Sigmoid colon (tissue), 7 donors: ENCODE results near the gene NUP62. TPM values are rescaled to one million over a fixed set of nuclear protein-coding genes. Genes with fewer than 3 reads are reported as not detected.
"Not testable (repeated sequence)": the region's sequence is repeated elsewhere in the genome, so short reads cannot be mapped to it uniquely, and the experiment has no call there.

Experiments used
- DNase-seq: peaks from one replicate; pipeline ENCODE4 v3.0.0-alpha.2; 2019
- H3K27ac ChIP-seq, 4 donors: fragments of 200-600 bp; sonication (generic); one replicate each; pipeline ENCODE4 v1.5.1; 2016 to 2019; ENCODE audit warnings: mild to moderate bottlenecking in 1 of 4
- H3K27me3 ChIP-seq, 3 donors: fragments of 200-600 bp; sonication (generic); one replicate each; pipeline ENCODE4 v1.5.1; 2019; ENCODE audit warnings: mild to moderate bottlenecking in 1 of 3
- H3K36me3 ChIP-seq, 4 donors: fragments of 200-600 bp; sonication (generic); one replicate each; pipeline ENCODE4 v1.5.1; 2016 to 2019
- H3K4me1 ChIP-seq, 4 donors: fragments of 200-600 bp; sonication (generic); one replicate each; pipeline ENCODE4 v1.5.1; 2017 to 2019
- H3K4me3 ChIP-seq, 4 donors: fragments of 200-600 bp; sonication (generic); one replicate each; pipeline ENCODE4 v1.5.1; 2017 to 2019; ENCODE audit warnings: mild to moderate bottlenecking in 2 of 4, moderate library complexity in 1 of 4
- H3K9me3 ChIP-seq, 4 donors: fragments of 200-600 bp in 3 of 4; sonication (generic) in 3 of 4; one replicate each; pipeline versions ENCODE4 v1.5.1 to v1.6.1; 2013 to 2019
- EP300 ChIP-seq, 4 donors: sonication (generic); formaldehyde crosslinking; IDR thresholded peaks; one replicate each; pipeline ENCODE4 v1.6.1; 2017; ENCODE audit warnings: antibody characterized with exemption in 4 of 4
- POLR2A ChIP-seq, 2 donors: fragments of 450-650 bp; IDR thresholded peaks; one replicate each; pipeline ENCODE4 v1.6.1; 2016; ENCODE audit warnings: antibody characterized with exemption in 2 of 2, mild to moderate bottlenecking in 2 of 2, moderate library complexity in 2 of 2
- POLR2AphosphoS5 ChIP-seq, 4 donors: sonication (generic); formaldehyde crosslinking; IDR thresholded peaks; one replicate each; pipeline ENCODE4 v1.6.1; 2017; ENCODE audit warnings: antibody characterized with exemption in 4 of 4
- WGBS, 2 donors: extraction: QIAGEN DNeasy Blood & Tissue Kit; methylation state at CpG; one replicate each; pipeline ENCODE4 v1.1.7; 2013; 5-methylcytosine and 5-hydroxymethylcytosine counted together
- intact Hi-C: fragments of 100-400 bp; cut with DNase I; formaldehyde crosslinking; loops from one replicate; pipeline ENCODE4 v1.15.1; 2023
- polyA plus RNA-seq, 3 donors: library from polyadenylated mRNA; stranded (reverse); fragments of 200-250 nt; gene quantifications; one replicate each; pipeline ENCODE4 v1.2.3, GENCODE V29; 2013
- total RNA-seq, 4 donors: library from RNA; depleted of rRNA; stranded (reverse); fragments of >200 nt; gene quantifications; one replicate each; pipeline ENCODE4 v1.1.0, GENCODE V29; 2016
- TF ChIP-seq, protein P1 (sequence below), 4 experiments: fragments of 450-650 bp in 3 of 4; fragments of 200-600 bp in 1 of 4; IDR thresholded peaks; one replicate each; pipeline ENCODE4 v1.5.1; 2016 to 2019; ENCODE audit warnings: antibody characterized with exemption in 4 of 4, mild to moderate bottlenecking in 3 of 4, moderate library complexity in 2 of 4
- donor health status: healthy with polysubstance abuse.
- donor health status: Bipolar disorder and iron deficiency.
- donor health status: healthy.

NUP62 gene
- total and polyA plus RNA-seq, 7 donors, result 10.2 to 42.6 (median 25.7) TPM

DNA sequence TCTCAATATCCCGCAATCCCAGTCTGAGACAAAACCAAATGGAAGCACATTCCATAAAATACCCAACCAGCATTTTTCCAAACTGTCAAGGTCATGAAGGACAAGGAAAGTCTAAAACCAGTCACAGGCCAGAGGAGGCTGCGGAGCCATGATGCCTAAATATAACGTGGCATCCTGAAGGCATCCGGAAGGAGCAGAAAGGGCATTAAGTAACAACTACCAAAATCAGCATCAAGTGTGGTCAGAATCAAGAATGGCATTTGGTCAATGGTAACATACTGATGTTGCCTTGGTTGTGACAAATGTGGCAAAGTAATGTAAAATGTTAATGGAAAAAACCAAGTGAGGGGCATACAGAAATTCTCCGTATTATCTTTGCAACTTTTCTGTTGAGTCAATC lies 3.8 kb downstream of the NUP62 start:
- Histone ChIP-seq H3K27ac (no peak overlapping the region), H3K4me1 (peaks cover 0 to 35% (median 30%) of the 10 kb centered on the region in 4 donors), H3K4me3 (no peak overlapping the region), H3K27me3 (no peaks in the 10 kb centered on the region), H3K36me3 (peaks cover 4 to 62% (median 15%) of the 10 kb centered on the region in 4 donors), H3K9me3 (no peaks in the 10 kb centered on the region)
- intact Hi-C loops, result no loop called here
- DNase-seq, result no peak
- WGBS, 2 donors, result 95 to 97% methylated on average over 5 of the region's 5 CpGs
- TF ChIP-seq POLR2AphosphoS5 (IDR thresholded peaks at IDR 0.05), result no peak
- TF ChIP-seq, protein P1, sequence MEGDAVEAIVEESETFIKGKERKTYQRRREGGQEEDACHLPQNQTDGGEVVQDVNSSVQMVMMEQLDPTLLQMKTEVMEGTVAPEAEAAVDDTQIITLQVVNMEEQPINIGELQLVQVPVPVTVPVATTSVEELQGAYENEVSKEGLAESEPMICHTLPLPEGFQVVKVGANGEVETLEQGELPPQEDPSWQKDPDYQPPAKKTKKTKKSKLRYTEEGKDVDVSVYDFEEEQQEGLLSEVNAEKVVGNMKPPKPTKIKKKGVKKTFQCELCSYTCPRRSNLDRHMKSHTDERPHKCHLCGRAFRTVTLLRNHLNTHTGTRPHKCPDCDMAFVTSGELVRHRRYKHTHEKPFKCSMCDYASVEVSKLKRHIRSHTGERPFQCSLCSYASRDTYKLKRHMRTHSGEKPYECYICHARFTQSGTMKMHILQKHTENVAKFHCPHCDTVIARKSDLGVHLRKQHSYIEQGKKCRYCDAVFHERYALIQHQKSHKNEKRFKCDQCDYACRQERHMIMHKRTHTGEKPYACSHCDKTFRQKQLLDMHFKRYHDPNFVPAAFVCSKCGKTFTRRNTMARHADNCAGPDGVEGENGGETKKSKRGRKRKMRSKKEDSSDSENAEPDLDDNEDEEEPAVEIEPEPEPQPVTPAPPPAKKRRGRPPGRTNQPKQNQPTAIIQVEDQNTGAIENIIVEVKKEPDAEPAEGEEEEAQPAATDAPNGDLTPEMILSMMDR (IDR thresholded peaks at IDR 0.05), result no peak
- no peak for TF ChIP-seq POLR2A (IDR thresholded peaks at IDR 0.05)
- no peak for TF ChIP-seq EP300 (IDR thresholded peaks at IDR 0.05)

DNA sequence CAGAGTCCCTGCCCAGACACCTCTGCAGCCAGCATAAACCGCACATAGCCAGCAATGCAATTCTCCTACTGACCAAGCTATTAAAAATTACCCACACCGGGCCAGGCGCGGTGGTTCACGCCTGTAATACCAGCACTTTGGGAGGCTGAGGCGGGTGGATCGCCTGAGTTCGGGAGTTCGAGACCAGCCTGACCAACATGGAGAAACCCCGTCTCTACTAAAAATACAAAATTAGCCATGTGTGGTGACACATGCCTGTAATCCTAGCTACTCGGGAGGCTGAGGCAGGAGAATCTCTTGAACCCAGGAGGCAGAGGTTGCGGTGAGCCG lies 4.5 kb downstream of the NUP62 start:
- H3K27ac ChIP-seq, intact Hi-C loops, DNase-seq, H3K9me3 ChIP-seq, H3K27me3 ChIP-seq, H3K4me3 ChIP-seq: not testable (repeated sequence)
- WGBS, 2 donors, result 93 to 94% methylated on average over 13 of the region's 13 CpGs
- H3K36me3 ChIP-seq, result peaks cover 4 to 65% (median 15%) of the 10 kb centered on the region in 4 donors
- peaks cover 0 to 35% (median 28%) of the 10 kb centered on the region in 4 donors for H3K4me1 ChIP-seq

DNA sequence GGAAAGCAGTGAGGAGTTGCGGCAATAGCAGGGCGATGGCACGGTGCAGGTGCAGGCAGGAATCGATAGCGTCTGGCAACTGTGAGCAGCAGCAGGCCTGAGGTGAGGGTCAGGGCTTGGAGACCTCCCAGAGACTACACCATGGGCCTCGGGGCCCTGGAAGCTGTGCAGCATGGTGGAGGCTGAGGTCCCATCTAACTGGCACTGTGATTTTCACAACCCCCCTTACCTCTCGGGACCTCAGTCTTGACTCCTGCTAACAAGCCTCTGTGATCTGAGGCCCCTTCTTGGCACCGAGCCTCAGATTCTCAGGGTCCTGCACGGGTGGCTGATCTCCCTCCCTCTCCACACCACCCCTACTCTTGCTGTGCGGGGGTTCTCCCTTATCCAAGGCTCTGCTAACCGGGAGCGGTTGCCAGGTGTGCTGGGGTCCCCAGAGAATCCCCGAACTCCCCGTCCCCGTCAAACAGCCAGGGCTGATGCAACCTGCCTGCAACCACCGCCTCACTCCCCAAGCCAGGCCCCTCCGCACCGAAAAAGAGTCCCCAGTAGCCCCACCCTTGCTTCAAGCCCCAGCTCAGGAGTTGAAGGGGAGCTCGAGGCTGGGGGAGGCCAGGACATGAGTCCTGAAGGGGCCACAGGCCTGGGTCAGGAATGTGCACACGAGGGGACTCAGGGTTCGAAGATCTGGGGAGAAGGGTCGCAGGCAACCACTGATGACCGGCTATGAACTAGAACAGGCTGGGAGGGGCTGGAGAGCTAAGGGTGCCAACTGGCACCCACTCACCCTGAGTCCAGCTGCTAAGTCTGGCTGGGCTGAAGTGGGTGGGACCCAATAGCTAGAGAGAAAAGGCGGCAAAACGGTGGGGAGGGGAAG lies 5.1 kb downstream of the NUP62 start:
- no peak for DNase-seq
- WGBS, 2 donors, result 85 to 88% methylated on average over 25 of the region's 25 CpGs
- peaks cover 0 to 35% (median 27%) of the 10 kb centered on the region in 4 donors for H3K4me1 ChIP-seq
- intact Hi-C loops, result no loop called here
- TF ChIP-seq EP300 (IDR thresholded peaks at IDR 0.05) (no peak), POLR2AphosphoS5 (IDR thresholded peaks at IDR 0.05) (no peak), POLR2A (IDR thresholded peaks at IDR 0.05) (no peak)
- TF ChIP-seq, protein P1 (IDR thresholded peaks at IDR 0.05), result no peak
- H3K27me3 ChIP-seq, result no peaks in the 10 kb centered on the region
- no peaks in the 10 kb centered on the region for H3K9me3 ChIP-seq
- peaks cover 4 to 65% (median 15%) of the 10 kb centered on the region in 4 donors for H3K36me3 ChIP-seq
- H3K27ac ChIP-seq, result no peak overlapping the region
- H3K4me3 ChIP-seq, result no peak overlapping the region

DNA sequence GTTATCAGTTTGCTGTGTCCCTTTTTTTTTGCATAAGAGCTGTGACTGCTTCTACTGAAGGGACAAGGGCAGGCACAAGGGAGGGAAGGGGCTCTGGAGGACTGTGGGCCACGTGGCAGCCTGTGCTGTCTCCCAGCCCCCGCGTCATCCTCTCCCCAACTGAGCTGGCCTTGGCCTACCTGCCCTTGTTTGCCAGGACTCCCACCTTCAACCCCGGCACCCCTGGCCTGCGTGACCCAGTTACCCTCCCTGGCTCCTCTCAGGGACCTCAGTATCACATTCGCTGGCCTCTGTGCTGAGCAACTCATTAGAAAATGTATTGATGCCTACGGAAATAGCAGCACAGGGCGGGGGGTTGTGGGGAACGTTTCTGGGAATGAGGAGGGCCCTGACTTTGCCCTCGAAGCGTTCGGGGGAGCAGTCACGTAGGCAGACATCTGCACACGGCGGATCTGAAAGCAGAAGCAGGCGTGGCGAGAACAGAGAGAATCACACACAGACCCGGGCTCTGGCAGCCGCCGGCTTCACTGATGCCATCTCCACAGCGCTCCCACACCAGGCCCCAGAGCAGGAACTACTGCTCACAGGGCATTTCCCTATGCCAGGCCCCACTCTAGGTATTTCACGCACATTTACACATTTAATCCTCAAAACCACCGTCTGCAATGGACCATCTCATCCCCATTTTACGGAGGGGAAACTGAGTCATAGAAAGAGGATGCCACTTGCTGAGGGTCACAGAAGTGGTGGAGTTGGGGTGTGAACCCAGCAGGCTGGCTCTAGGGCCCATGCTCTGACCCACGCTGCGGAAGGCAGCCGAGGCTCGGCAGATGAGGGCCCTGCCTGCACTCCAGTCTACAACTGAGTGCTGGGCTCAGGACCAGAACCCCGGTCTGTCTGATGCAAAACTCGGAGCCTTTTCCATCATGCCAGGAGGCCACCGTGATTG lies 6.0 kb downstream of the NUP62 start:
- Histone ChIP-seq H3K27me3 (no peaks in the 10 kb centered on the region), H3K9me3 (no peaks in the 10 kb centered on the region), H3K36me3 (peaks cover 4 to 67% (median 15%) of the 10 kb centered on the region in 4 donors), H3K27ac (no peak overlapping the region), H3K4me1 (peaks cover 0 to 30% (median 22%) of the 10 kb centered on the region in 4 donors), H3K4me3 (no peak overlapping the region)
- 90 to 91% methylated on average over 31 of the region's 31 CpGs for WGBS, 2 donors
- no peak for DNase-seq
- TF ChIP-seq, protein P1 (IDR thresholded peaks at IDR 0.05), result no peak
- TF ChIP-seq POLR2AphosphoS5 (IDR thresholded peaks at IDR 0.05) (no peak), POLR2A (IDR thresholded peaks at IDR 0.05) (no peak), EP300 (IDR thresholded peaks at IDR 0.05) (no peak)
- intact Hi-C loops, result no loop called here
